Measurements from ENCODE around the gene TRAT1.

Gene TRAT1

GRCh38 chr3:108862865-108863798 lies 40.5 kb downstream of the TRAT1 start:
- no peak for DNase-seq

- DNase-seq, result no peak
Observed at GRCh38 chr3:108863799-108864135, 41.2 kb downstream of the TRAT1 start.

- DNase-seq, result no peak
Observed at GRCh38 chr3:108877901-108878300, 55.3 kb downstream of the TRAT1 start.

GRCh38 chr3:108879915-108880314 lies 57.3 kb downstream of the TRAT1 start:
- no peak for DNase-seq

- DNase-seq, result no peak
Observed at GRCh38 chr3:108882762-108883161, 60.2 kb downstream of the TRAT1 start.

- no peak for DNase-seq
Observed at GRCh38 chr3:108883373-108883772, 60.8 kb downstream of the TRAT1 start.

- DNase-seq, result no peak
Observed at GRCh38 chr3:108887121-108887520, 64.5 kb downstream of the TRAT1 start.

- DNase-seq, result no peak
Observed at GRCh38 chr3:108887777-108888176, 65.2 kb downstream of the TRAT1 start.

- DNase-seq, result no peak
Observed at GRCh38 chr3:108891833-108892232, 69.2 kb downstream of the TRAT1 start.

GRCh38 chr3:108894981-108895380 lies 72.4 kb downstream of the TRAT1 start:
- no peak for DNase-seq

GRCh38 chr3:108897883-108898282 lies 75.3 kb downstream of the TRAT1 start:
- no peak for DNase-seq

- DNase-seq, result no peak
Observed at GRCh38 chr3:108899530-108899929, 76.9 kb downstream of the TRAT1 start.
